ENCODE results near the gene BLTP1.
"Not testable (repeated sequence)": the region's sequence is repeated elsewhere in the genome, so short reads cannot be mapped to it uniquely, and the experiment has no call there.

BLTP1 gene

GRCh38 chr4:122151982-122152710 lies at the start of gene BLTP1:
Gene BLTP1 (plus strand): TSS chr4:122152331. CDS start chr4:122170648, 18,317 bp downstream.
- DNase-seq: peak; percentile 44

- DNase-seq: no peak
Measured at GRCh38 chr4:122104184-122104583, 47.9 kb upstream of the BLTP1 start.

- no peak for DNase-seq
Measured at GRCh38 chr4:122107680-122108079, 44.5 kb upstream of the BLTP1 start.

- DNase-seq: not testable (repeated sequence)
Measured at GRCh38 chr4:122110304-122110703, 41.8 kb upstream of the BLTP1 start.

- no peak for DNase-seq
Measured at GRCh38 chr4:122117743-122118142, 34.4 kb upstream of the BLTP1 start.

GRCh38 chr4:122118243-122118642 lies 33.9 kb upstream of the BLTP1 start:
- DNase-seq: no peak

GRCh38 chr4:122119739-122120138 lies 32.4 kb upstream of the BLTP1 start:
- no peak for DNase-seq

GRCh38 chr4:122121593-122121992 lies 30.5 kb upstream of the BLTP1 start:
- no peak for DNase-seq

- no peak for DNase-seq
Measured at GRCh38 chr4:122122083-122122482, 30.0 kb upstream of the BLTP1 start.

- no peak for DNase-seq
Measured at GRCh38 chr4:122129061-122129460, 23.1 kb upstream of the BLTP1 start.

- DNase-seq: no peak
Measured at GRCh38 chr4:122131562-122132157, 20.5 kb upstream of the BLTP1 start.

GRCh38 chr4:122132891-122133290 lies 19.2 kb upstream of the BLTP1 start:
- DNase-seq: no peak

- DNase-seq: no peak
Measured at GRCh38 chr4:122139139-122139538, 13.0 kb upstream of the BLTP1 start.

GRCh38 chr4:122140834-122141233 lies 11.3 kb upstream of the BLTP1 start:
- no peak for DNase-seq

- no peak for DNase-seq
Measured at GRCh38 chr4:122142687-122143086, 9.4 kb upstream of the BLTP1 start.

- DNase-seq: no peak
Measured at GRCh38 chr4:122146652-122147051, 5.5 kb upstream of the BLTP1 start.

- DNase-seq: no peak
Measured at GRCh38 chr4:122150931-122151330, 1.2 kb upstream of the BLTP1 start.

- DNase-seq: no peak
Measured at GRCh38 chr4:122152711-122153226, 638 bp downstream of the BLTP1 start.

- DNase-seq: no peak
Measured at GRCh38 chr4:122156819-122157218, 4.7 kb downstream of the BLTP1 start.

GRCh38 chr4:122163301-122163700 lies 11.2 kb downstream of the BLTP1 start:
- DNase-seq: no peak

- DNase-seq: no peak
Measured at GRCh38 chr4:122163767-122164166, 11.6 kb downstream of the BLTP1 start.

- DNase-seq: no peak
Measured at GRCh38 chr4:122167369-122167768, 15.2 kb downstream of the BLTP1 start.

GRCh38 chr4:122170775-122171174 lies 18.6 kb downstream of the BLTP1 start:
- no peak for DNase-seq

- no peak for DNase-seq
Measured at GRCh38 chr4:122171323-122171722, 19.2 kb downstream of the BLTP1 start.

- DNase-seq: no peak
Measured at GRCh38 chr4:122172266-122172665, 20.1 kb downstream of the BLTP1 start.

All from cortex of kidney (tissue), 1 donor.